GM21528 (cell line): Measurements from ENCODE around the gene PTOV1.

Experiments
- ATAC-seq: cut with Tn5 transposase; IDR thresholded peaks from one replicate; pipeline ENCODE4 v1.9.1; 2021; ENCODE audit warnings: mild to moderate bottlenecking, moderate library complexity; ENCODE audit not compliant: unreplicated experiment, low FRiP score

Gene PTOV1

GRCh38 chr19:49857061-49857837, 6.3 kb downstream of the PTOV1 start:
- ATAC-seq, result no peak

- no peak for ATAC-seq
Observed at GRCh38 chr19:49857838-49858087, 6.8 kb downstream of the PTOV1 start.

GRCh38 chr19:49858088-49858985, 7.4 kb downstream of the PTOV1 start:
- ATAC-seq, result no peak

GRCh38 chr19:49859682-49860335, 8.8 kb downstream of the PTOV1 start:
- no peak for ATAC-seq

- no peak for ATAC-seq
Observed at GRCh38 chr19:49860336-49861102, 9.6 kb downstream of the PTOV1 start.

- no peak for ATAC-seq
Observed at GRCh38 chr19:49861107-49861506, 10.1 kb downstream of the PTOV1 start.

GRCh38 chr19:49861541-49862378, 10.8 kb downstream of the PTOV1 start:
- no peak for ATAC-seq

GRCh38 chr19:49862391-49863253, 11.7 kb downstream of the PTOV1 start:
- no peak for ATAC-seq

GRCh38 chr19:49863254-49863934, 12.4 kb downstream of the PTOV1 start:
- ATAC-seq, result no peak

GRCh38 chr19:49863935-49864320, 13.0 kb downstream of the PTOV1 start:
- no peak for ATAC-seq

- no peak for ATAC-seq
Observed at GRCh38 chr19:49864890-49865289, 13.9 kb downstream of the PTOV1 start.

- ATAC-seq, result peak; percentile 39
Observed at GRCh38 chr19:49866933-49867782, 16.2 kb downstream of the PTOV1 start, which contains the start of gene PNKP. Gene PNKP (minus strand): TSS chr19:49867576. CDS start chr19:49867204, 372 bp downstream.

- ATAC-seq, result peak; percentile 5
Observed at GRCh38 chr19:49869009-49869483, 18.1 kb downstream of the PTOV1 start.

GRCh38 chr19:49869484-49870308, 18.7 kb downstream of the PTOV1 start:
- peak; percentile 63 for ATAC-seq

- ATAC-seq, result no peak
Observed at GRCh38 chr19:49870309-49870901, 19.4 kb downstream of the PTOV1 start.
